ENCODE measurements around the gene MYF6.
"Not testable (repeated sequence)": the region's sequence is repeated elsewhere in the genome, so short reads cannot be mapped to it uniquely, and the experiment has no call there.

The MYF6 gene

DNA sequence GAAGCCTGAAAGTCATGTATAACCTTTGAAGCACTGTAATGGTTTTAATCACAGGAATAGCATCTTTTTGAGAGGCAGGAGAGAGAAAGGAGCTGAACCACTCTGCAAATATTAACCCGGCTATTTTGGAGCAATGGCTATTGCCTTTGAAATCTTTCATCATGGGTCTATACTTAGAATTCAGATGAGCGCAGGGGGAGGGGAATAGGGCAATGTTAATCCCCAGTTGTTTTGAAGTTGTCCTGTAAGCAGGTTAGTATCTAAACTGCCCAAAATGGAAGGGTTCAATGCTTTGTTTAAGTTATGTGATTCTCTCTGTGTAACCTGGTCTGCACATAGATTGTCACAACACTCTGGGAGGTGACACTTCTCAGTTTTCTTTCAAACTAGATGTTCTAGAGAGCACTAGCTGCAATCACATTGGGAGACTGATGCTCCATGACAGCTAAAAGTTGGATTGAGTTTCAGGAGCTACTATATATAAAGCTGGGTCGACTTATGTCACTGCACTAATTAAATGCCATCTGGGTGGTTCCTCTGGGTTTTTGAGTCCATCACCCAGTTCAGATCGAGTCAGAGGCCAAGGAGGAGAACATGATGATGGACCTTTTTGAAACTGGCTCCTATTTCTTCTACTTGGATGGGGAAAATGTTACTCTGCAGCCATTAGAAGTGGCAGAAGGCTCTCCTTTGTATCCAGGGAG, at the start of gene MYF6:
TSS of gene MYF6 (plus strand) at position 509 of the 704 bp plus-strand sequence. CDS start at position 595, 86 bp downstream.
- no peak within 1 kb of the TSS for H3K4me3 Mint-ChIP-seq

GRCh38 chr12:80659512-80660063, 47.8 kb upstream of the MYF6 start:
- H3K36me3 Mint-ChIP-seq (ENCODE audit: insufficient read depth), result no peaks in the 10 kb centered on the region
- no peak for ATAC-seq (replicated peaks; ENCODE audit: extremely low read depth, poor library complexity, severe bottlenecking)
- H3K27me3 Mint-ChIP-seq, result no peaks in the 10 kb centered on the region
- no peak for DNase-seq (ENCODE audit: low spot score in 2 of 2)
- H3K4me3 Mint-ChIP-seq, result no peak overlapping the region
- H3K27ac Mint-ChIP-seq (ENCODE audit: low read depth), result no peak overlapping the region
- peaks cover 24% of the 10 kb centered on the region for H3K9me3 Mint-ChIP-seq
- no peaks in the 10 kb centered on the region for H3K4me1 Mint-ChIP-seq

More for the DNA sequence above, at the start of gene MYF6:
- no peaks in the 10 kb centered on the region for H3K36me3 Mint-ChIP-seq (ENCODE audit: insufficient read depth)
- no peak within 1 kb of the TSS for H3K27ac Mint-ChIP-seq (ENCODE audit: low read depth)
- H3K4me1 Mint-ChIP-seq, result no peaks in the 10 kb centered on the region
- no peak for ATAC-seq (replicated peaks; ENCODE audit: extremely low read depth, poor library complexity, severe bottlenecking)
- DNase-seq (ENCODE audit: low spot score in 2 of 2), result no peak
- H3K9me3 Mint-ChIP-seq, result peaks cover 12% of the 10 kb centered on the region
- no peaks in the 10 kb centered on the region for H3K27me3 Mint-ChIP-seq

- Mint-ChIP-seq H3K27ac (ENCODE audit: low read depth) (no peak overlapping the region), H3K27me3 (no peaks in the 10 kb centered on the region), H3K4me3 (no peak overlapping the region), H3K4me1 (no peaks in the 10 kb centered on the region), H3K9me3 (peaks cover 25% of the 10 kb centered on the region), H3K36me3 (ENCODE audit: insufficient read depth) (no peaks in the 10 kb centered on the region)
- DNase-seq (ENCODE audit: low spot score in 2 of 2) (no peak), ATAC-seq (replicated peaks; ENCODE audit: extremely low read depth, poor library complexity, severe bottlenecking) (no peak)
Observed at GRCh38 chr12:80662586-80662985, 44.8 kb upstream of the MYF6 start.

- DNase-seq (ENCODE audit: low spot score in 2 of 2) (no peak), ATAC-seq (replicated peaks; ENCODE audit: extremely low read depth, poor library complexity, severe bottlenecking) (no peak)
- Mint-ChIP-seq H3K27ac (ENCODE audit: low read depth) (no peak overlapping the region), H3K4me1 (no peaks in the 10 kb centered on the region), H3K36me3 (ENCODE audit: insufficient read depth) (no peaks in the 10 kb centered on the region), H3K9me3 (peaks cover 27% of the 10 kb centered on the region), H3K4me3 (no peak overlapping the region), H3K27me3 (no peaks in the 10 kb centered on the region)
Observed at GRCh38 chr12:80670214-80670613, 37.2 kb upstream of the MYF6 start.

- not testable (repeated sequence) for H3K4me1 Mint-ChIP-seq; ATAC-seq (replicated peaks; ENCODE audit: extremely low read depth, poor library complexity, severe bottlenecking); H3K36me3 Mint-ChIP-seq (ENCODE audit: insufficient read depth); H3K4me3 Mint-ChIP-seq; DNase-seq (ENCODE audit: low spot score in 2 of 2); H3K27ac Mint-ChIP-seq (ENCODE audit: low read depth); H3K27me3 Mint-ChIP-seq
- peaks cover 12% of the 10 kb centered on the region for H3K9me3 Mint-ChIP-seq
Observed at GRCh38 chr12:80676042-80676636, 31.3 kb upstream of the MYF6 start.

- ATAC-seq (replicated peaks; ENCODE audit: extremely low read depth, poor library complexity, severe bottlenecking) (no peak), DNase-seq (ENCODE audit: low spot score in 2 of 2) (no peak)
- H3K4me1 Mint-ChIP-seq, result no peaks in the 10 kb centered on the region
- H3K27me3 Mint-ChIP-seq, result no peaks in the 10 kb centered on the region
- H3K36me3 Mint-ChIP-seq (ENCODE audit: insufficient read depth), result no peaks in the 10 kb centered on the region
- H3K9me3 Mint-ChIP-seq, result peaks cover 8% of the 10 kb centered on the region
- H3K27ac Mint-ChIP-seq (ENCODE audit: low read depth), result no peak overlapping the region
- no peak overlapping the region for H3K4me3 Mint-ChIP-seq
Observed at GRCh38 chr12:80676856-80677255, 30.6 kb upstream of the MYF6 start.

GRCh38 chr12:80677994-80678393, 29.4 kb upstream of the MYF6 start:
- Mint-ChIP-seq H3K27ac (ENCODE audit: low read depth) (no peak overlapping the region), H3K9me3 (peaks cover 3% of the 10 kb centered on the region), H3K27me3 (no peaks in the 10 kb centered on the region), H3K4me3 (no peak overlapping the region), H3K4me1 (no peaks in the 10 kb centered on the region), H3K36me3 (ENCODE audit: insufficient read depth) (no peaks in the 10 kb centered on the region)
- DNase-seq (ENCODE audit: low spot score in 2 of 2) (no peak), ATAC-seq (replicated peaks; ENCODE audit: extremely low read depth, poor library complexity, severe bottlenecking) (no peak)

GRCh38 chr12:80679346-80680131, 27.9 kb upstream of the MYF6 start:
- no peaks in the 10 kb centered on the region for H3K36me3 Mint-ChIP-seq (ENCODE audit: insufficient read depth)
- H3K4me1 Mint-ChIP-seq, result no peaks in the 10 kb centered on the region
- no peak overlapping the region for H3K4me3 Mint-ChIP-seq
- H3K9me3 Mint-ChIP-seq, result no peaks in the 10 kb centered on the region
- ATAC-seq (replicated peaks; ENCODE audit: extremely low read depth, poor library complexity, severe bottlenecking) (no peak), DNase-seq (ENCODE audit: low spot score in 2 of 2) (no peak)
- no peak overlapping the region for H3K27ac Mint-ChIP-seq (ENCODE audit: low read depth)
- H3K27me3 Mint-ChIP-seq, result no peaks in the 10 kb centered on the region

- H3K27me3 Mint-ChIP-seq, result no peaks in the 10 kb centered on the region
- no peaks in the 10 kb centered on the region for H3K36me3 Mint-ChIP-seq (ENCODE audit: insufficient read depth)
- H3K4me3 Mint-ChIP-seq, result no peak overlapping the region
- no peaks in the 10 kb centered on the region for H3K4me1 Mint-ChIP-seq
- DNase-seq (ENCODE audit: low spot score in 2 of 2) (no peak), ATAC-seq (replicated peaks; ENCODE audit: extremely low read depth, poor library complexity, severe bottlenecking) (no peak)
- H3K9me3 Mint-ChIP-seq, result peaks cover under 1% of the 10 kb centered on the region
- no peak overlapping the region for H3K27ac Mint-ChIP-seq (ENCODE audit: low read depth)
Observed at GRCh38 chr12:80681287-80681686, 26.1 kb upstream of the MYF6 start.

DNA sequence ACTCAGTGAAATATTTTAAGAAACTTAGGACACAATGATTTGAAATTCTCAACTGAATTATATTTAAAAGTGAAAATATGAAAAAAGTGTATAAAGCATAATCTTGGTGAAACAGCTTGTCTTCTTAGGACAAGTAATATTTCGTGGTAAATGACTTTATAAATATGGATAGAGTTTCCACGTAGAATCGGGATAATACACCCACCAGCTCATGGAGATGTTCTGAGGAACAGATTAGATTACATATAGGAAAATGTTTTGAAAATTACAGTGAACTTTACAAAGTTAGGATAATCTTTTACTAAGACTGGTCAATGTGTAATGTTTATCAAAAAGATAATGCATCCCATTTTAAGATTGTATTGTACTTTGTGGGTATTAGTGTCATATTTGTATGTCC, 25.6 kb upstream of the MYF6 start:
- no peak for ATAC-seq (replicated peaks; ENCODE audit: extremely low read depth, poor library complexity, severe bottlenecking)
- H3K27me3 Mint-ChIP-seq, result no peaks in the 10 kb centered on the region
- no peak overlapping the region for H3K4me3 Mint-ChIP-seq
- H3K9me3 Mint-ChIP-seq, result peaks cover 6% of the 10 kb centered on the region
- H3K36me3 Mint-ChIP-seq (ENCODE audit: insufficient read depth), result no peaks in the 10 kb centered on the region
- DNase-seq (ENCODE audit: low spot score in 2 of 2), result no peak
- no peak overlapping the region for H3K27ac Mint-ChIP-seq (ENCODE audit: low read depth)
- H3K4me1 Mint-ChIP-seq, result no peaks in the 10 kb centered on the region

DNA sequence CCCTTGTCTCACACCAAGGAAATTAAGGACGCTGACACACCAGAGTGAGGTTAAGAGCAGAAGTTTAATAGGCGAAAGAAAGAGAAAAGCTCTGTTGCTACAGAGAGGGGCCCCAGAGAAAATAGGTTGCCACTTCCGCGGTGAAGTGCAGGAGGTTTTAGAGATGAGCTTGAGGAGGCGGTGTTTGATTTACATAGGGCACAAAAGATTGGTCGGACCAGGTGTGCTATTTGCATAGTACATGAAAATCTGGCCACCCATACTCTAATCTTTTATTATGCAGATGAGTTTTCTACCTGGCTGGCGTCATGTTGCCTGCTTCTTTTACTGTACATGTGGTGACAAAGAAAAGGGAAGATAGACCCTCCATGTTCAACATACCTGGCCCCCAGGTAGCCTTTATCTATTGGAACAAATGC, 23.3 kb upstream of the MYF6 start:
- H3K4me3 Mint-ChIP-seq, result no peak overlapping the region
- H3K36me3 Mint-ChIP-seq (ENCODE audit: insufficient read depth), result no peaks in the 10 kb centered on the region
- no peak overlapping the region for H3K27ac Mint-ChIP-seq (ENCODE audit: low read depth)
- H3K4me1 Mint-ChIP-seq, result no peaks in the 10 kb centered on the region
- no peak for ATAC-seq (replicated peaks; ENCODE audit: extremely low read depth, poor library complexity, severe bottlenecking)
- H3K27me3 Mint-ChIP-seq, result no peaks in the 10 kb centered on the region
- peaks cover 7% of the 10 kb centered on the region for H3K9me3 Mint-ChIP-seq
- no peak for DNase-seq (ENCODE audit: low spot score in 2 of 2)

GRCh38 chr12:80690090-80690489, 17.3 kb upstream of the MYF6 start:
- no peaks in the 10 kb centered on the region for H3K4me1 Mint-ChIP-seq
- no peak overlapping the region for H3K27ac Mint-ChIP-seq (ENCODE audit: low read depth)
- ATAC-seq (replicated peaks; ENCODE audit: extremely low read depth, poor library complexity, severe bottlenecking) (no peak), DNase-seq (ENCODE audit: low spot score in 2 of 2) (no peak)
- H3K36me3 Mint-ChIP-seq (ENCODE audit: insufficient read depth), result no peaks in the 10 kb centered on the region
- no peak overlapping the region for H3K4me3 Mint-ChIP-seq
- H3K27me3 Mint-ChIP-seq, result no peaks in the 10 kb centered on the region
- peaks cover 12% of the 10 kb centered on the region for H3K9me3 Mint-ChIP-seq
